ENCODE data around the gene CLASRP.
A peak's percentile ranks its signal among the peaks of the same experiment; 100 is the strongest.
"Not testable (repeated sequence)": the region's sequence is repeated elsewhere in the genome, so short reads cannot be mapped to it uniquely, and the experiment has no call there.

CLASRP gene

DNA sequence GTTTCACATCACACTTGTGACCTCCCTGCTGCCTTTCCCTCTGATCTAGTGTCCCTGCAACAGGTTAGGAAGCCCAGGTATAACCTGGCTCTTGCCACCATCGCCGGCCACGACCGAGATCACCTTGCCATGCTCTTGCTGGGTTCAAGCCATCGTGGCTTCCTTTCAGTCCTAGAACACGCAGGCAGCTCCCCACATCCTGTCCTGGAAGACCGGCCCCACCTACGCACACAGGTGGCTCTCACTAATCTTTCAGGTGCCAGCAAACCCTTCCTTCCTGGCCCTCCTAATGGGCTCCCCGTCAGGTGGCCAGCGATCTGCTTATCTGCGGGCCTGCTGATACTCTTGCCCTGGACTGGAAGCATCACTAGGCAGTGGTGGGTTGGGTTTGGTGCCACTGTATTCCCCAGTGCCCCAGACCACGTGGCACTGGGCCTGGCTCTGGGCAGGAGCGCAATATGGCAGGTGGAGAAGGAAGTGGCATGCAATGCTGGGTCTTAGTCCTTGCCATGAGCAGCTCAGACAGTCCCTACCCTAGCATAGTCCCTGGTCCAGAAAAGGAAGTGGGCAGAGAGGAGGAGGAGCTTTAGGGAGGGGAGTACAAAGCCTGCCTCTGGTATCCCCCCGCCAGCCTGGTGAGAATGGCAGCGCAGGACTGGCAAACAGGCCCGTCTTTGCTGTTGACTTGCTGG, 66.0 kb downstream of the CLASRP start:
- TF ChIP-seq SPI1 (IDR thresholded peaks at IDR 0.05; ENCODE audit: low read depth, low read length) (peak; percentile 49), POLR2AphosphoS5 (IDR thresholded peaks at IDR 0.05; ENCODE audit: low read depth, low read length) (no peak)
- FAIRE-seq: peak; percentile 82
- no peak for DNase-seq (ENCODE audit: insufficient read length, low spot score)

DNA sequence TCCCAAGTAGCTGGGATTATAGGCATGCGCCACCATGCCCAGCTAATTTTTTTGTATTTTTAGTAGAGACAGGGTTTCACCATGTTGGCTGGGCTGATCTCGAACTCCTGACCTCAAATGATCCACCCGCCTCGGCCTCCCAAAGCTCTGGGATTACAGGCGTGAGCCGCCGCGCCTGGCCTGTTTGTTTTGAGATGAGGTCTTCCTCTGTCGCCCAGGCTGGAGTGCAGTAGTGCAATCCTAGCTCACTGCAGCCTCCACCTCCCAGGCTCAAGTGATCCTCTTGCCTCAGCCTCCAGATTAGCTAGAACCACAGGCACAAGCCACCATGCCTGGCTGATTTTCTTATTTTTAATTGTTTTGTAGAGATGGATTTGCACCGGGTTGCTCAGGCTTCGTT, 67.5 kb downstream of the CLASRP start:
- FAIRE-seq; DNase-seq (ENCODE audit: insufficient read length, low spot score): not testable (repeated sequence)

DNA sequence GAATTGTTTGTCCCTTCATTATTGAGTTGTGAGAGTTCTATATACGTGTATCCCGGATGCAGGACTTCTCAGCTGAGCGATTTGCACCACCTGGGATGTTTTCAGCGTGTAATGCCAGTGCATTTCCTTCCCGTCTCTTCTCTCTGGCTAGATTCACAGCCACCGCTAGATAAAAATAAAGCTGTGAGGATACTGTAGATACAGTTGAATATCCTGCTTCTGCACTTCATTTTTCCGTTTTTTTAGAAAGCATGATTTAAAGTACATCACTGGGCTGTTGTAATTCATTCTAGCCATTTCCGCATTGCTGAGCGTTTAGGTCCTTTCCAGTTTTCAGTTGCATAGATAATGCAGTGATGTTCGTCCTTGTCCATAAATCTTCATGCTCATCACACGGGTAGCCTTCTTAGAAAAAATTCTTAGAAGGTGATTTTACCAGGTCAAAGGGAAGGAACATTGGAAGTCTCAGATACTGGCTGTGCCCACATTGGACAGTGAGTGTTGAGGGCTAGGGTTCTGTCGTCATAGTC, 68.8 kb downstream of the CLASRP start:
- FAIRE-seq (peak; percentile 73), DNase-seq (ENCODE audit: insufficient read length, low spot score) (no peak)
- no peak for TF ChIP-seq POU2F2 (IDR thresholded peaks at IDR 0.05; ENCODE audit: low read depth, low read length)
- no peak for TF ChIP-seq SPI1 (IDR thresholded peaks at IDR 0.05; ENCODE audit: low read depth, low read length)
- no peak for TF ChIP-seq PAX5 (IDR thresholded peaks at IDR 0.05; ENCODE audit: insufficient read depth, low read length, severe bottlenecking)
- no peak for TF ChIP-seq POLR2A (IDR thresholded peaks at IDR 0.05; ENCODE audit: low read depth, low read length)
- TF ChIP-seq TAF1 (IDR thresholded peaks at IDR 0.05; ENCODE audit: low read depth, low read length): no peak
- TF ChIP-seq POLR2AphosphoS5 (IDR thresholded peaks at IDR 0.05; ENCODE audit: low read depth, low read length): no peak

DNA sequence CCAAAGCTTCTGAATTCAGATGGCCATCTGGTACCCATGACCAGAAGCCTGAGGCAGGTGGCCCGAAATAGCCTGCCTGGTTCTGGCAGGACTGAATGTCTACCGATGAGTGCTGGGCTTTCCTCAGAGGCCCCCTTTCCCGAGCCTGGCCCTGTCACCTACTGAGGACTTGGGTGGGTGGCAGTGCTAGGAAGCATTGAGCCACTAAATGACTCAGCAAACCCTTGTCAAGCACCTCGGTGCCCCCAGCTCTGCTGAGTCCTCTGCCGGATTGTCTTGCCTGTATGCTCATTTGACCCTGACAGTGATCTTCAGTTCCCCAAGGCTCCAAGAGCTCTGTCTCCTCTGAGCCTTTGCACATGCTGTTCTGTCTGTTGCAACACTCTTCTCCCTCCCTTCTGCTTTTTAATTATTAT, 72.0 kb downstream of the CLASRP start:
- FAIRE-seq (peak; percentile 81), DNase-seq (ENCODE audit: insufficient read length, low spot score) (no peak)
- peak; percentile 9; the same call in 1 of the 2 replicates for TF ChIP-seq SPI1 (IDR thresholded peaks at IDR 0.05; ENCODE audit: low read depth, low read length)
- no peak for TF ChIP-seq POLR2A (IDR thresholded peaks at IDR 0.05; ENCODE audit: low read depth, low read length)

DNA sequence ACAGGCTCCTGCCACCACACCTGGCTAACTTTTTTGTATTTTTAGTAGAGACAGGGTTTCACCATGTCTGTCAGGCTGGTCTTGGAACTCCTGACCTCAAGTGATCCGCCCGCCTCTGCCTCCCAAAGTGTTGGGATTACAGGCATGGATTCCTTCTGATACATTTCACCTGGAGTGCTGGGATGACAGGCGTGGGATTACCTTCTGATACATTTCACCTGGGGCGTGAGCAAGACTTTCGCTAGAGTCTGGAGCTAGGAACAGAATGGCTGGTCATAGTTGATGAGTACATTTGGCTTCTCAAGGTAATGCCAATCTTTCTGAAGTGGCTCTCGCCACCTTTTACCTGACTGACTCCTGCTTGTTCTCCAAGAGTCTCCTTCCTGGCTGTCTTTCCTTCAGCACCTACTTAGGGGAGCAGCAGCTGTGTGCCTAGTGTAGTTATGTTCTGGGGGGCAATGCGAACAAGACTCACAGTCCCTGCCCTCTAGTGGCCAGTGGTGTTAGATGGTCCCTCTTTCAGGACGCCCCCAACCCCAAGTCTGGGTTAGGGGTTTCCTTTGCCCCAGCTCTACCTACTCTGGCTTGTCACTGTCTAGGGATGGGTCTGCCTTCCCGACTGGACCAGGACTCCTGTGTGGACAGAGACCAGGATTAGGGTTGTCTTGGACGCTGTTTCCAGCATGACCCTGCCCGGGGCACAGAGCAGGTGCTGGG, 73.4 kb downstream of the CLASRP start:
- DNase-seq (ENCODE audit: insufficient read length, low spot score): no peak
- no peak for FAIRE-seq
- TF ChIP-seq PAX5 (IDR thresholded peaks at IDR 0.05; ENCODE audit: insufficient read depth, low read length, severe bottlenecking) (no peak), SPI1 (IDR thresholded peaks at IDR 0.05; ENCODE audit: low read depth, low read length) (no peak), POLR2AphosphoS5 (IDR thresholded peaks at IDR 0.05; ENCODE audit: low read depth, low read length) (no peak), POU2F2 (IDR thresholded peaks at IDR 0.05; ENCODE audit: low read depth, low read length) (no peak), POLR2A (IDR thresholded peaks at IDR 0.05; ENCODE audit: low read depth, low read length) (no peak), TAF1 (IDR thresholded peaks at IDR 0.05; ENCODE audit: low read depth, low read length) (no peak)

DNA sequence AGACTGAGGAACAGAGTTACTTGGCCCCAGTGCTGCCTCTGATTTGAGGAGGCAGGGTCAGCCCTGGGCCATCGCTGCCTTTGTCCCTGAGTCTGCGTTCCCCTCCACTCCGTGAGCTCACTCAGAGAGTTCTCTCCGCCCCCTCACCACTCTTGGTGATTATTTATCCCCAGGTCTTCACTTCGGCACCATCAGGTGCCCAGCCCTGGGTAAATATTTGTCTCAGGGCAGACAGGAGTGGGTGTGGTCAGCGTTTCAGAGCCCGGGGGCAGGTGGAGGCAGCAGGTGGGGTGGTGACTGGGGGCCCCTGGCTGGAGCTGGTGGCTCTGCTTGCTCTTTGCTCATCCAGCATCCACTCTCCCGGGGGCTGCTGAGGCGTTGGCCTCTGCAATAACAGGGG, 74.8 kb downstream of the CLASRP start:
- DNase-seq (ENCODE audit: insufficient read length, low spot score): no peak

DNA sequence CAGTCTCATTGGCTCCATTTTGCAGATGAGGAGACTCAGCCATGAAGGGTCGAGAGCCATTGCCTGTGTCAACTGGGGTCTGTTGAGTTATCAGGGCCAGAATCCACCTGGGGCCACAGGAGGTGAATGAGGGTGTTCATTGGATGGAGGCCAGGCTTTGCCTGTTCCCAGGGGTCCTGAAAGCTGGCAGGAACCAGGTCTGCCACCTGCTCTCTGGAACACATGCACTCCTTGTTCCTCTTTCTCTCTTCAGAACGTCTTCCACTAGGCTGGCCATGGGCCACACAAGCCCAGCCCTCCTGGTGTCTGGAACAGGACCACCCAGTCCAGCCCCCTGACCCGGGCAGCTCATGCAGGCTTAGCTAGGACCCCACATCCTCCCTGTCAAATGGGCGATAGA, 75.3 kb downstream of the CLASRP start:
- DNase-seq (ENCODE audit: insufficient read length, low spot score) (no peak), FAIRE-seq (peak; percentile 75)
- TF ChIP-seq SPI1 (IDR thresholded peaks at IDR 0.05; ENCODE audit: low read depth, low read length) (peak; percentile 17; the same call in 1 of the 2 replicates), PAX5 (IDR thresholded peaks at IDR 0.05; ENCODE audit: insufficient read depth, low read length, severe bottlenecking) (no peak), POLR2A (IDR thresholded peaks at IDR 0.05; ENCODE audit: low read depth, low read length) (no peak), POU2F2 (IDR thresholded peaks at IDR 0.05; ENCODE audit: low read depth, low read length) (no peak), POLR2AphosphoS5 (IDR thresholded peaks at IDR 0.05; ENCODE audit: low read depth, low read length) (no peak), TAF1 (IDR thresholded peaks at IDR 0.05; ENCODE audit: low read depth, low read length) (no peak)

More for the DNA sequence above, 74.8 kb downstream of the CLASRP start:
- no peak for TF ChIP-seq POLR2A (IDR thresholded peaks at IDR 0.05; ENCODE audit: low read depth, low read length)
- TF ChIP-seq PAX5 (IDR thresholded peaks at IDR 0.05; ENCODE audit: insufficient read depth, low read length, severe bottlenecking): no peak
- no peak for TF ChIP-seq POLR2AphosphoS5 (IDR thresholded peaks at IDR 0.05; ENCODE audit: low read depth, low read length)
- TF ChIP-seq SPI1 (IDR thresholded peaks at IDR 0.05; ENCODE audit: low read depth, low read length): no peak
- no peak for TF ChIP-seq TAF1 (IDR thresholded peaks at IDR 0.05; ENCODE audit: low read depth, low read length)
- no peak for TF ChIP-seq POU2F2 (IDR thresholded peaks at IDR 0.05; ENCODE audit: low read depth, low read length)
- no peak for FAIRE-seq

DNA sequence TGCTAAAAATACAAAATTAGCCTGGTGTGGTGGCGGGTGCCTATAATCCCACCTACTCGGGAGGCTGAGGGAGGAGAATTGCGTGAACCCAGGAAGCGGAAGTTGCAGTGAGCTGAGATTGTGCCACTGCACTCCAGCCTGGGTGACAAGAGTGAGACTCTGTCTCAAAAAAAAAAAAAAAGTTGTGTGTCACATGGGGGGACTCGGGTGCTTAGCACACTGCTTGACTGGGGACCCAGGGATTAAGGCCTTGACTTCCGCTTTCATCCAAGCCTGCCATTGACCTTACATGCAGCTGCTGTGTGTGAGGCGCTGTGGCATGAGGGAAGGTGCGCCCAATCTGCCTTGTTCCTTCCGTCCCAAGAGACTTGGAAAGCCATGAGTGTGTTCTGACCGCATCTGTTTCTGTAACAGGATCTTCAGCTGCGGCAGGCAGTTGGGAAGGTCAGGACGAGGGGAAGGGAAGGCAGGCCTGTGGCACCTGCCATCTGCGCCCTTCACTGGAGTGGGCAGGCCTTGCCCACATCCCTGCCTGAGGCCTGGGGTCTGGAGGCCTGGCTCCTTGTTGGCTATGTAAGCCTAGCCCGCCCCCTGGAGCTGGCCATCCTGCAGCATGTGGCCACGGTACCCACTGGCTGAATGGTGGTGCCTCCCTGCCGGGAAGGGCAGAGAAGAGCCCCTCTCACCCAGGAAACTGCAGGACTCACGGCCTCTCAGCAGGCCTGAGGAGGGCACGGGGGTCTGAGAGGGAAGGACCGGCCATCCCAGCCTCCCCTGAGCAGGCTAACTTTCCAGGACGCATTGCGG, 77.2 kb downstream of the CLASRP start:
- FAIRE-seq (peak; percentile 62), DNase-seq (ENCODE audit: insufficient read length, low spot score) (no peak)
- TF ChIP-seq TAF1 (IDR thresholded peaks at IDR 0.05; ENCODE audit: low read depth, low read length) (no peak), POLR2AphosphoS5 (IDR thresholded peaks at IDR 0.05; ENCODE audit: low read depth, low read length) (no peak), PAX5 (IDR thresholded peaks at IDR 0.05; ENCODE audit: insufficient read depth, low read length, severe bottlenecking) (no peak), SPI1 (IDR thresholded peaks at IDR 0.05; ENCODE audit: low read depth, low read length) (no peak), POU2F2 (IDR thresholded peaks at IDR 0.05; ENCODE audit: low read depth, low read length) (no peak), POLR2A (IDR thresholded peaks at IDR 0.05; ENCODE audit: low read depth, low read length) (no peak)

DNA sequence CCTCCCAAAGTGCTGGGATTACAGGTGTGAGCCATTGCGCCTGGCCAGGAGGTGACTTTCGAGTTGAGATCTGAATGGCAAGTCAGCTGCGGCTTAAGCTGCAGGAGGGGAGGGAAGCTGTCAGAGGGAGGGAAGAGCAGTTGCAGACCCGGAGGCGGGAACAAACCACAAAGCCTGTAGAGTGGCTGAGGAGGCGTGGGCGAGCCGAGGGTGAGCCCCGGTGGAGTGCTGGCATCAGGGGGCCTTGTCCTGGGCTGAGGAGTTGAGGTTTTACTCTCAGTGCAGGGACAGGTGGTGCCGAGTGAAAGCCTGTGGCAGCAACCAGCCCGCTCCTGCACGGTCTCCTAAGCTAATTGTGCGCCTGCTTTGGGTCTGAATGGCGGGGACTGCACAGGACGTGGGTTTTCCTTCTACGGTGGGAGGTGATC, 78.3 kb downstream of the CLASRP start:
- peak; percentile 96 for FAIRE-seq
- no peak for TF ChIP-seq POLR2A (IDR thresholded peaks at IDR 0.05; ENCODE audit: low read depth, low read length)
- no peak for TF ChIP-seq SPI1 (IDR thresholded peaks at IDR 0.05; ENCODE audit: low read depth, low read length)
- no peak for TF ChIP-seq PAX5 (IDR thresholded peaks at IDR 0.05; ENCODE audit: insufficient read depth, low read length, severe bottlenecking)
- no peak for TF ChIP-seq POLR2AphosphoS5 (IDR thresholded peaks at IDR 0.05; ENCODE audit: low read depth, low read length)
- TF ChIP-seq POU2F2 (IDR thresholded peaks at IDR 0.05; ENCODE audit: low read depth, low read length): no peak
- no peak for TF ChIP-seq TAF1 (IDR thresholded peaks at IDR 0.05; ENCODE audit: low read depth, low read length)
- peak; percentile 73 for DNase-seq (ENCODE audit: insufficient read length, low spot score)

Data from GM12891 (cell line).